Suprapubic skin (tissue), 4 donors: ENCODE results near the gene GUCD1. TPM values are rescaled to one million over a fixed set of nuclear protein-coding genes. Genes with fewer than 3 reads are reported as not detected.

Source experiments
- DNase-seq, 2 donors: peaks; one replicate each; pipeline ENCODE4 v3.0.0-alpha.2; 2019; ENCODE audit warnings: low spot score in 2 of 2
- H3K27ac ChIP-seq: fragments of 200-600 bp; sonication (generic); one replicate; pipeline ENCODE4 v1.5.1; 2019
- H3K27me3 ChIP-seq: fragments of 200-600 bp; sonication (generic); one replicate; pipeline ENCODE4 v1.5.1; 2019
- H3K36me3 ChIP-seq: fragments of 200-600 bp; sonication (generic); one replicate; pipeline ENCODE4 v1.5.1; 2019
- H3K4me1 ChIP-seq: fragments of 200-600 bp; sonication (generic); one replicate; pipeline ENCODE4 v1.5.1; 2019
- H3K4me3 ChIP-seq: fragments of 200-600 bp; sonication (generic); one replicate; pipeline ENCODE4 v1.5.1; 2019; ENCODE audit warnings: mild to moderate bottlenecking
- H3K9me3 ChIP-seq: fragments of 200-600 bp; sonication (generic); one replicate; pipeline ENCODE4 v1.5.1; 2019
- CTCF ChIP-seq, 2 donors: fragments of 200-600 bp in 1 of 2; fragments of 450-650 bp in 1 of 2; sonication (generic) in 1 of 2; IDR thresholded peaks; one replicate each; pipeline ENCODE4 v1.5.1; 2016 to 2019; ENCODE audit warnings: antibody characterized with exemption in 2 of 2, mild to moderate bottlenecking in 1 of 2, moderate library complexity in 1 of 2
- EP300 ChIP-seq: sonication (generic); formaldehyde crosslinking; IDR thresholded peaks from one replicate; pipeline ENCODE4 v1.6.1; 2017; ENCODE audit warnings: antibody characterized with exemption
- POLR2A ChIP-seq, 2 donors: fragments of 450-650 bp; IDR thresholded peaks; one replicate each; pipeline ENCODE4 v1.6.1; 2017; ENCODE audit warnings: antibody characterized with exemption in 2 of 2, mild to moderate bottlenecking in 2 of 2, moderate library complexity in 2 of 2
- POLR2AphosphoS5 ChIP-seq, 3 donors: sonication (generic); formaldehyde crosslinking; IDR thresholded peaks; one replicate each; pipeline ENCODE4 v1.6.1; 2017; ENCODE audit warnings: antibody characterized with exemption in 3 of 3
- WGBS: methylation state at CpG from one replicate; pipeline ENCODE4 v1.1.5; 2018; 5-methylcytosine and 5-hydroxymethylcytosine counted together
- total RNA-seq, 4 donors: library from RNA; depleted of rRNA; stranded (reverse); fragments of >200 nt; gene quantifications; one replicate each; pipeline ENCODE4 v1.1.0, GENCODE V29; 2016

The GUCD1 gene
- total RNA-seq, 4 donors from 2014 or later, result 75.2 to 97.5 (median 93.0) TPM

- H3K36me3 ChIP-seq, result no peaks in the 10 kb centered on the region
- H3K27ac ChIP-seq, result no peak overlapping the region
- no peaks in the 10 kb centered on the region for H3K27me3 ChIP-seq
- peaks cover 2% of the 10 kb centered on the region for H3K4me1 ChIP-seq
- no peak overlapping the region for H3K4me3 ChIP-seq
- no peak for TF ChIP-seq POLR2A (IDR thresholded peaks at IDR 0.05)
- TF ChIP-seq EP300, result no peak
- no peak for TF ChIP-seq CTCF (IDR thresholded peaks at IDR 0.05)
- TF ChIP-seq POLR2AphosphoS5 (IDR thresholded peaks at IDR 0.05), result no peak
- 69% methylated on average over 7 of the region's 7 CpGs for WGBS
- no peak for DNase-seq
- H3K9me3 ChIP-seq, result no peaks in the 10 kb centered on the region
Measured at GRCh38 chr22:24502034-24502433, 52.9 kb downstream of the GUCD1 start.

GRCh38 chr22:24501301-24502005 is 53.5 kb downstream of the GUCD1 start:
- H3K9me3 ChIP-seq, result no peaks in the 10 kb centered on the region
- WGBS, result 76% methylated on average over 8 of the region's 8 CpGs
- no peak for DNase-seq
- H3K4me1 ChIP-seq, result no peaks in the 10 kb centered on the region
- TF ChIP-seq EP300 (no peak), POLR2A (IDR thresholded peaks at IDR 0.05) (no peak), POLR2AphosphoS5 (IDR thresholded peaks at IDR 0.05) (no peak), CTCF (IDR thresholded peaks at IDR 0.05) (no peak)
- H3K36me3 ChIP-seq, result no peaks in the 10 kb centered on the region
- H3K27ac ChIP-seq, result no peak overlapping the region
- no peak overlapping the region for H3K4me3 ChIP-seq
- no peaks in the 10 kb centered on the region for H3K27me3 ChIP-seq

GRCh38 chr22:24500277-24500820 is 54.6 kb downstream of the GUCD1 start:
- Histone ChIP-seq H3K27me3 (peaks cover 2% of the 10 kb centered on the region), H3K36me3 (no peaks in the 10 kb centered on the region), H3K4me1 (no peaks in the 10 kb centered on the region), H3K9me3 (no peaks in the 10 kb centered on the region), H3K27ac (no peak overlapping the region), H3K4me3 (no peak overlapping the region)
- TF ChIP-seq EP300, result no peak
- no peak for TF ChIP-seq POLR2AphosphoS5 (IDR thresholded peaks at IDR 0.05)
- TF ChIP-seq CTCF (IDR thresholded peaks at IDR 0.05), result no peak
- no peak for TF ChIP-seq POLR2A (IDR thresholded peaks at IDR 0.05)
- WGBS, result 50% methylated on average over 13 of the region's 16 CpGs
- DNase-seq, result no peak

GRCh38 chr22:24499706-24500276 is 55.1 kb downstream of the GUCD1 start:
- TF ChIP-seq CTCF (IDR thresholded peaks at IDR 0.05), result no peak
- TF ChIP-seq EP300, result no peak
- TF ChIP-seq POLR2A (IDR thresholded peaks at IDR 0.05), result no peak
- TF ChIP-seq POLR2AphosphoS5 (IDR thresholded peaks at IDR 0.05), result no peak
- no peaks in the 10 kb centered on the region for H3K9me3 ChIP-seq
- no peak overlapping the region for H3K27ac ChIP-seq
- WGBS, result 91% methylated on average over 10 of the region's 10 CpGs
- H3K4me1 ChIP-seq, result peaks cover 5% of the 10 kb centered on the region
- no peak overlapping the region for H3K4me3 ChIP-seq
- peaks cover 8% of the 10 kb centered on the region for H3K27me3 ChIP-seq
- no peak for DNase-seq
- no peaks in the 10 kb centered on the region for H3K36me3 ChIP-seq

- WGBS, result 90% methylated on average over 11 of the region's 11 CpGs
- no peak for DNase-seq
- Histone ChIP-seq H3K4me1 (peaks cover 12% of the 10 kb centered on the region), H3K36me3 (no peaks in the 10 kb centered on the region), H3K27ac (no peak overlapping the region), H3K4me3 (no peak overlapping the region), H3K9me3 (no peaks in the 10 kb centered on the region), H3K27me3 (peaks cover 17% of the 10 kb centered on the region)
- TF ChIP-seq POLR2A (IDR thresholded peaks at IDR 0.05) (no peak), POLR2AphosphoS5 (IDR thresholded peaks at IDR 0.05) (no peak), EP300 (no peak), CTCF (IDR thresholded peaks at IDR 0.05) (no peak)
Measured at GRCh38 chr22:24498824-24499223, 56.1 kb downstream of the GUCD1 start.
